Vagina (tissue), 2 donors: ENCODE measurements around the gene GPC1. TPM values are rescaled to one million over a fixed set of nuclear protein-coding genes. Genes with fewer than 3 reads are reported as not detected.
"Not testable (repeated sequence)": the region's sequence is repeated elsewhere in the genome, so short reads cannot be mapped to it uniquely, and the experiment has no call there.

Source experiments
- DNase-seq, 2 donors: peaks; one replicate each; pipeline ENCODE4 v3.0.0-alpha.2; 2017; ENCODE audit errors: extremely low spot score in 2 of 2
- H3K27ac ChIP-seq: fragments of 200-600 bp; sonication (generic); one replicate; pipeline ENCODE4 v1.5.1; 2019
- H3K27me3 ChIP-seq: fragments of 200-600 bp; sonication (generic); one replicate; pipeline ENCODE4 v1.5.1; 2019
- H3K36me3 ChIP-seq, 2 donors: fragments of 200-600 bp; sonication (generic); one replicate each; pipeline ENCODE4 v1.5.1; 2017 to 2019
- H3K4me1 ChIP-seq: fragments of 200-600 bp; sonication (generic); one replicate; pipeline ENCODE4 v1.5.1; 2019
- H3K4me3 ChIP-seq, 2 donors: fragments of 200-600 bp; sonication (generic); 1 replicate in 1 of 2; 2 replicates in 1 of 2; pipeline ENCODE4 v1.5.1; 2016 to 2019
- H3K9me3 ChIP-seq: fragments of 200-600 bp; sonication (generic); one replicate; pipeline ENCODE4 v1.5.1; 2019
- CTCF ChIP-seq, 3 experiments: fragments of 450-650 bp in 2 of 3; fragments of 200-600 bp in 1 of 3; sonication (generic) in 1 of 3; IDR thresholded peaks; one replicate each; pipeline ENCODE4 v1.5.1; 2017 to 2019; ENCODE audit warnings: antibody characterized with exemption in 3 of 3, mild to moderate bottlenecking in 2 of 3, moderate library complexity in 2 of 3
- POLR2A ChIP-seq, 2 donors: fragments of 450-650 bp; IDR thresholded peaks; one replicate each; pipeline ENCODE4 v1.6.1; 2017; ENCODE audit warnings: antibody characterized with exemption in 2 of 2, mild to moderate bottlenecking in 2 of 2, moderate library complexity in 2 of 2
- POLR2AphosphoS5 ChIP-seq, 2 donors: sonication (generic); formaldehyde crosslinking; IDR thresholded peaks; one replicate each; pipeline ENCODE4 v1.9.0; 2017; ENCODE audit warnings: antibody characterized with exemption in 2 of 2, mild to moderate bottlenecking in 2 of 2, low read depth in 1 of 2; ENCODE audit not compliant: insufficient read depth in 1 of 2
- intact Hi-C: fragments of 100-400 bp; cut with DNase I; formaldehyde crosslinking; loops from one replicate; pipeline ENCODE4 v1.15.1; 2023
- total RNA-seq: library from RNA; depleted of rRNA; stranded (reverse); fragments of >200 nt; gene quantifications from one replicate; pipeline ENCODE4 v1.2.3, GENCODE V29; 2016

The GPC1 gene
- total RNA-seq, 1 donor from 2014 or later: 73.2 TPM

GRCh38 chr2:240480834-240481623 lies 45.6 kb downstream of the GPC1 start:
- Histone ChIP-seq H3K27me3 (no peaks in the 10 kb centered on the region), H3K9me3 (no peaks in the 10 kb centered on the region), H3K27ac (no peak overlapping the region), H3K36me3 (no peaks in the 10 kb centered on the region), H3K4me3 (no peak overlapping the region), H3K4me1 (no peaks in the 10 kb centered on the region)
- DNase-seq: no peak
- intact Hi-C loops: no loop called here
- TF ChIP-seq POLR2A (IDR thresholded peaks at IDR 0.05): no peak
- TF ChIP-seq POLR2AphosphoS5 (IDR thresholded peaks at IDR 0.05; ENCODE audit: insufficient read depth in 1 of 2, low read depth in 1 of 2): no peak
- no peak for TF ChIP-seq CTCF (IDR thresholded peaks at IDR 0.05)

- TF ChIP-seq POLR2A (IDR thresholded peaks at IDR 0.05) (no peak), CTCF (IDR thresholded peaks at IDR 0.05) (no peak), POLR2AphosphoS5 (IDR thresholded peaks at IDR 0.05; ENCODE audit: insufficient read depth in 1 of 2, low read depth in 1 of 2) (no peak)
- DNase-seq: no peak
- H3K9me3 ChIP-seq: peaks cover 3% of the 10 kb centered on the region
- intact Hi-C loops: no loop called here
- no peaks in the 10 kb centered on the region for H3K4me1 ChIP-seq
- H3K27ac ChIP-seq: no peak overlapping the region
- H3K36me3 ChIP-seq: no peaks in the 10 kb centered on the region
- H3K4me3 ChIP-seq: no peak overlapping the region
- no peaks in the 10 kb centered on the region for H3K27me3 ChIP-seq
These were observed 46.3 kb downstream of the GPC1 start for GRCh38 chr2:240481720-240482119.

GRCh38 chr2:240482141-240482540 lies 46.7 kb downstream of the GPC1 start:
- no peak for DNase-seq
- H3K36me3 ChIP-seq: no peaks in the 10 kb centered on the region
- no peaks in the 10 kb centered on the region for H3K4me1 ChIP-seq
- no peak for TF ChIP-seq CTCF (IDR thresholded peaks at IDR 0.05)
- TF ChIP-seq POLR2A (IDR thresholded peaks at IDR 0.05): no peak
- TF ChIP-seq POLR2AphosphoS5 (IDR thresholded peaks at IDR 0.05; ENCODE audit: insufficient read depth in 1 of 2, low read depth in 1 of 2): no peak
- no peak overlapping the region for H3K27ac ChIP-seq
- intact Hi-C loops: no loop called here
- no peaks in the 10 kb centered on the region for H3K27me3 ChIP-seq
- H3K9me3 ChIP-seq: peaks cover 7% of the 10 kb centered on the region
- no peak overlapping the region for H3K4me3 ChIP-seq

- H3K36me3 ChIP-seq: no peaks in the 10 kb centered on the region
- no peak overlapping the region for H3K27ac ChIP-seq
- no peak overlapping the region for H3K4me3 ChIP-seq
- no peaks in the 10 kb centered on the region for H3K27me3 ChIP-seq
- TF ChIP-seq POLR2AphosphoS5 (IDR thresholded peaks at IDR 0.05; ENCODE audit: insufficient read depth in 1 of 2, low read depth in 1 of 2) (no peak), POLR2A (IDR thresholded peaks at IDR 0.05) (no peak)
- intact Hi-C loops: no loop called here
- no peak for DNase-seq
- peaks cover 6% of the 10 kb centered on the region for H3K9me3 ChIP-seq
- no peaks in the 10 kb centered on the region for H3K4me1 ChIP-seq
These were observed 56.0 kb downstream of the GPC1 start for GRCh38 chr2:240491483-240491882.

- no peaks in the 10 kb centered on the region for H3K27me3 ChIP-seq
- H3K36me3 ChIP-seq: no peaks in the 10 kb centered on the region
- no peak overlapping the region for H3K27ac ChIP-seq
- no peak for DNase-seq
- intact Hi-C loops: no loop called here
- no peak overlapping the region for H3K4me3 ChIP-seq
- no peak for TF ChIP-seq CTCF (IDR thresholded peaks at IDR 0.05)
- TF ChIP-seq POLR2A (IDR thresholded peaks at IDR 0.05): no peak
- no peaks in the 10 kb centered on the region for H3K4me1 ChIP-seq
- no peaks in the 10 kb centered on the region for H3K9me3 ChIP-seq
These were observed 58.8 kb downstream of the GPC1 start for GRCh38 chr2:240494194-240494793.

- H3K36me3 ChIP-seq, H3K9me3 ChIP-seq, DNase-seq, H3K4me1 ChIP-seq, H3K27ac ChIP-seq, H3K4me3 ChIP-seq, H3K27me3 ChIP-seq, intact Hi-C loops: not testable (repeated sequence)
These were observed 59.5 kb downstream of the GPC1 start for GRCh38 chr2:240494942-240495341.

GRCh38 chr2:240497082-240497481 lies 61.6 kb downstream of the GPC1 start:
- H3K27me3 ChIP-seq, H3K4me1 ChIP-seq, H3K4me3 ChIP-seq, DNase-seq, H3K27ac ChIP-seq, intact Hi-C loops, H3K9me3 ChIP-seq, H3K36me3 ChIP-seq: not testable (repeated sequence)
